Endometrium (tissue), 2 donors: Measurements from ENCODE around the gene FAM217A.
A peak's percentile ranks its signal among the peaks of the same experiment; 100 is the strongest.
"Not testable (repeated sequence)": the region's sequence is repeated elsewhere in the genome, so short reads cannot be mapped to it uniquely, and the experiment has no call there.

Experiments
- FAIRE-seq: peaks from 2 replicates; lab custom pipeline; 2012; peaks lifted over from hg19 to GRCh38; lab: Jason Lieb, UNC
- donor health status: control.
- donor health status: control.

The FAM217A gene

GRCh38 chr6:4078691-4079471 lies at the start of gene FAM217A:
Gene FAM217A, minus strand, starts transcription at chr6:4079137. Its CDS starts 1,723 bp downstream, at chr6:4077414.
- FAIRE-seq = no peak

GRCh38 chr6:4128072-4128471 lies 49.1 kb upstream of the FAM217A start:
- no peak for FAIRE-seq

DNA sequence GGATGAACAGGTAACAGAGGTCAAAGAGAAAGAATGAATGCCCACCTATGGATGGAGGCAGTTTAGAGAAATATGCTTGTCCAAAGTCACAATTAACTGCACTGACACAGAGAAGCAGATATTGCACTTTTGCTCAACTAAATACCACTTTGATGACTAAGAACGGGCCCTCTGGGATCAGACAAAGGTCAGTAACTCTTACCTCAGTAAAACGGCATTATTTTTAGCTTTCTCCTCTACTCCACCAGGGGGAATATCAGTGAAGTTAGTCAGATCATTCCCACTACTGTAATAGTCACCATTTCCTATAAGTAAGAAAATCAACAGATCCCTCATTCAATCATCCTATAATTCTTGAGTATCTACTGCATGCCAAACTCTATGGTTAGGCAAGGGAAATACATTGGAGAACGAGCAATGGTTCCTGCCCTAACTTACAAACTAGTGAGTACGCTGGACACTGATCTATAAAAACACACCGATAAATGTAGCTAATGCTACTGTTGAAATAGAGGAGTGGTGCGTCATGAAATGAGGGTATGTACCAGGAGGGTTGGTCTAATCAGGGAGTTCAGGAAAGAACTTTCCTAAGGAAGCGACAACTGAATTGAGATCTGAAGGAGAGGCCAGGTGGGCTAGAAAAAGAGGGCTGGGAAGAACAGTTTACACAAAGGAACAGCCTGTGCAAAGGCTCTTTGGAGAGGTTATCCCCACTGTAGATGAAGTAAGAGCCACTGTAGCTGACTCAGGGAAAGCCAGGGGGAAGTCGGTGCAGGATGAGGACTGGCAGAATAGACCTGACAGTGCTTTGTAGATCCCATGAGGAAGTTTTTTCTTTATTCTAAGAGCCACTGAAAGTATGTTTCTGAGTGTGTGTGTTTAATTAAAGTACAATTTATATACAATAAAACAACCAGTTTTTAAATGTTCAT lies 47.3 kb upstream of the FAM217A start:
- no peak for FAIRE-seq

DNA sequence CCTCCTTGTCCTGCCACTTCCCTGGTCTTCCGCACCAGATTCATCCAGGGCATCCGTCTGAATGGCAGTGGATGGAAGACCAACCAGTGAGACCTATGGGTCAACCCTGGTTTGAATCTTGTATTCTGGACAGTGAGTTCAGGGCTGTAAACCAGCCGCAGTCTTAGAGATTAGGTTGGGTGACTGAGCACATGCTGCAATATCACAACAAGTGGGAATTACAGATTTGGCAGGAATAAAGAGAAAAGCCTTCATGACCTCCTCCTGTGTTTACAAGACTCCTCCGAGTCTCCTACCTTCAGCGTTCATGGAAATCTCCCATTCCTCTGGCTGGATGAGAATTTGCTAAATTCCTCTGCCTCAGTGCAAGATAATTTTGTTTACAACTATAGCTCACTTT lies 46.6 kb upstream of the FAM217A start:
- FAIRE-seq = no peak

DNA sequence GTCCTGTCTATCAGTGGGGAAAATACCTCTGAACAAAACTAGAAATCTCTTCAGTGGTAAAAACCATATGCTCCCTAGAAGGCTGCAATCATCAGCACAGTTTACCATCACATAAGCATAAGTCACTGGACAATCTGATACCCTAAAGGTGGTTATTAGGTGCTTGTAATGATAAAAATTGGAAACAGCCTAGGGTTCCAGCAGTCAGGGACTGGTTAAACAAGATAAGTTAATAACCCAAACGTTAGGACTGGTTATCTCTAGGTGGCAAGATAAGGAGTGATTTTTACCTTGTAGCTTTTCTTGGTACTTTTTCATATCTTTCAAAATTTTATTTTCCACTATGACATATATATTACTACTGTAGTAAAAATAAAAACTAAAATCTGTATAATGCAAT lies 45.4 kb upstream of the FAM217A start:
- FAIRE-seq = no peak

DNA sequence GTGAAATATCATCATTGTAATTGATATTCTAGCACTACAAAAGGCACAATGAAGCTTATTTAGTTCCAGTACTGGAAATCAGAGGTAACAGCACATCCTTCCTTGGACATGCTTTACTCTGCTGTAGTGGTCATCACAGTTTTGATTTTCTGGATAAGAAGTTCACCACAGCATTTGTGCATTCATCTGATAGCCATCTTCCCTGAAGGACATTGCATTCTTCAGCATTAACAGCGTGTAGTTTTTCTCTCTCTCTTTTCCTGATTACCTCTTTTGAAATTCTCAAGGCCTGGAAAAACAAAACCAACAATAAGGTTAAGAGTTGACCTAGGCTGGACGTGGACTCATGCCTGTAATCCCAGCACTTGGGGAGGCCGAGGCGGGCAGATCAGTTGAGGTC lies 36.8 kb upstream of the FAM217A start:
- FAIRE-seq = no peak

DNA sequence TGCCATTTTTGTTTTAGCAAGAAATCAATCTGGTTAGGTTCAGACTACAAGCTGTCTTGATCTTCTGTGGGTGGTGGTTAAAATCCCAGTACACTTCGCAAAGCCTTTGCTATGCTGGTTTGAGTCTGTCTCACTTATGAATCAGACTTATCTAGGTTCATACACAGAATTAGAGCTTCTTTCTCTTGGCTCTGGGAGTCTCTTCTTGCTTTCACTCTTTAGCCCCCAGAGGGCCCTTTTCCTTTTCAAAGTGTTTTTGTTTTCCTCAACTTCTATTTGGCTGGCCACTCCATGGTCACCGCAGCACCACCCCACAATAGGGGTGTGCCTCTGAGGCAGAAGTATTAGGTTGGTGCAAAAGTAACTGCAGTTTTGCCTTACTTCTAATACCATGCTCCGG lies 35.2 kb upstream of the FAM217A start:
- no peak for FAIRE-seq

GRCh38 chr6:4113649-4114048 lies 34.7 kb upstream of the FAM217A start:
- FAIRE-seq = no peak

GRCh38 chr6:4112366-4112765 lies 33.4 kb upstream of the FAM217A start:
- no peak for FAIRE-seq

DNA sequence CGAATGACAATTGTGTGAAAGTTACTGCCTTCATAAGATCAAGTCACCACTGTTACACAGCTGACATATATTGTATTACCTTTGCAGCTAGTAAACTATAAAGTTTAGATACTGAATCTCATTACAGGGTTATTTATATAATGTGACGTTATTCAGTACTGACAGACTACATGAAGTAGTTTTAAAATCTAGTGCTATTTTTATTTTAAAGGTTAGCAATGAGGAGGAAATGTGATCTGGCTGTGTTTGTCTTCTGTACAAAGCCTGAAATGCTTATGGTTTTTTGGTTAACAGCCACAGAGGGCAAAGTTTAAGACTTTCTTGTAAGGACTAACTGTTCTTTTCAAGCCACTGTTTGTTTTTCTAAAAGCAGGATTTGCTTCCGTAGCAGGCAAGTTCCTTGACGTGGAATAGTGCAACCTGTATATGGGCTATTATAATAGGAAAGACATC lies 30.5 kb upstream of the FAM217A start:
- peak; percentile 29 for FAIRE-seq

DNA sequence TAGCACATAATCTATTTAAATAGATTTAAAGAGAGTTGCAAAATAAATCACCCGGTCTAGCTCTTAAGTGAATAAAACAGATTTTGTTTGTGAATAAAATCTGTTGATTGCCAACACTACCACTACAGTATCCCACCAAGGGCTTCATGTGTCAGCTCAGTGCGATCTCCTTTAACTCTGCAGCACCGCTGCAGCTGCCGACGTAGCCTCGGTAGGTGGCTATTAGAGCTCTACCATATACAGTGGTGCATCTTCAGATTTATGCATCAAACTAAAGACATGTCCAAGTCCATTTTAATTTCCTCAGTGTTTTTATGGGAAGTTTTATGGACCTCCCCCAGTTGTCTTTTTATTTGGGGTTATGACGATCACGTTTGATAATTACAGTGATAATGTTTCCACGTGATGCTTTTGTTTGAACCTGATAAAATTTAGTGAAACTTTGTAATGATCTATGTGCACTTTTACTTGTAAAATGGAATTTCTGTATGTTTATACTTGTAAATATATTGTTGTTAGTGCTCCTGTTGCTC lies 29.7 kb upstream of the FAM217A start:
- no peak for FAIRE-seq

- no peak for FAIRE-seq
Measured at GRCh38 chr6:4107873-4108272, 28.9 kb upstream of the FAM217A start.

DNA sequence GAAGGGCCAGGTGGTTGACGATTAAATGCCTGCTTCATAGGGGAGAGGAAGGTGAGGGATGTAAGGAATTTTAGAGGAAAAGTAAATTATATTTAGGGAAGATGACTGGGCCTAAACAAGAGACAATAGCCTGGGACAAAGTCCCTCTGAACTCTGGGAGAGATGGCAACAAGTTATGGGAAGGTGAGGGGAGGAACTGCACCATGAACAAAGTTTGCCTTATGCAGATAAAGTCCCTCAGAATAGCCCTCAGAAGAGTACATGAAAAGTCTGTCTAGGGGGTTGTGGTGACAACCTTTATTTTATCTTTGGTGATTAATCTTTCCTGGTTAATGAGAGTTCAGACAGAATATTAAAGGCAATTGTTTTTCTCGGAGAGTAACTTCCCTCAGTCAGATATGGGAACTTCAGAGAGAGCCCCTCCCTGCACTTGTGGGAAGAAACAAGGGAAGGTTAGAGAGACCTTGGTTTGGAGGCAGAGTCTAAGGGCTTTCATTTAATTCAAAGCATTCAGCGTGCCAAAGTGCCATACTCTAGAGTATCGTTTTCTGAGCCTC lies 27.1 kb upstream of the FAM217A start:
- no peak for FAIRE-seq

- no peak for FAIRE-seq
Measured at GRCh38 chr6:4103929-4104328, 25.0 kb upstream of the FAM217A start.

DNA sequence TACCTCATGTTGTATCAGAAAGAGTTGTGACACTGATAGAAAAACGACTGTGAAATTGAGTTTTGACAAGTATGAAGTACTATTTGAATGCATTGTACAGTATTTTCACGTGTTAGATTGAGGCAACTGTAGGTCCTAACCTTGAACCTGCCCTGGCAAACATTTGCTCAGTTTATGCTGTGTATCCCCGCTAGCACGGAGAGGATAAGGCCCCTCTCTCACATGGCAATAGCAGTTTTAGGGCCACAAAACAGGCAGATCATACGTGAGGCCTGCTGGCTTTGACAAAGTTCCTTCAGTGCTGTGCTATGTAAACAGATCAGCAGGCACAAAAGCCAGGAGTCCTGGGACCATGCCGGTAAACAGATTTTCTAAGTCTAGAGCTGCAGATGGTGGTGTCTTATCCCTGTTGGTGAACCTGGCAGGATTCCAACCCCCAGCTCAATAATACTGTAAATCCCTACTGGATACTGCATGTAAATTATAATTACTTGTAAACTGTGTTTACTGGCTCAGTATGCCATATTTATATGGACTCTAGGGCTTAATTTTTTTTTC lies 23.8 kb upstream of the FAM217A start:
- FAIRE-seq = no peak

DNA sequence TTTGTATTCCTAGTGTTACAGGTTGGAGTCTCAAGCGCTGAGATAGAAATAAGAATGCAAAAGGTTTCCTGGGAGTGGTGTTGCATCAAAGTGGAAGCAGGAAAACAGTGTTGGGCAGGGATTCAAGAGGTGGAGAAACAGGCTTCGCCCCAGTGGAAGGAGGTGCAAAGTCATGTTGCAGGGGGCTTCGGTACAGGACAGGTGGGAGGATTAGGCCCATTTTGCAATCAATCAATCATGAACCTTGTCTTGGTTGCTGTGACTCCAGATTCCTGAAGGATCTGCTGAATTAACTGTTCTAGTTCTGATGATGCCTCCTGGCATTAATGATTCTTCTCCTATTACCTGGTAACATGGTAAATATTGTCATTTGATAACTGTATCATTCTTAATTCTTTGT lies 22.4 kb upstream of the FAM217A start:
- FAIRE-seq = no peak

- FAIRE-seq = no peak
Measured at GRCh38 chr6:4100655-4101054, 21.7 kb upstream of the FAM217A start.

DNA sequence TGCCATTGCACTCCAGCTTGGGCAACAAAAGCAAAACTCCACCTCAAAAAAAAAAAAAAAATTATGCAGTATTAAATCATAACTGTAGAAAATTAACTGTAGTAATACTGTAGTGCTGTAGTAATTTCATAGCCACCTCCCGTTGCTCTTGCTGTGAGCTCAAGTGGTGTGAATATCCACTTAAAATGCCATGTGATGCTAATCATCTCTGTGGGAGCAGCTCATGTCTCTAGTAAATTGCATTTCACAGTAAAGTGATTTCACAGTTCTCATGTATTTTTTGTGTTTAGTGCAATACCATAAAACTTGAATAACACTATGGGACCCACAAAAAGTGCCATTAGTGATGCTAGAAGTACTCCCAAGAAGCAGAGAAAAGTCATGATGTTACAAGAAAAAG lies 14.4 kb upstream of the FAM217A start:
- no peak for FAIRE-seq

DNA sequence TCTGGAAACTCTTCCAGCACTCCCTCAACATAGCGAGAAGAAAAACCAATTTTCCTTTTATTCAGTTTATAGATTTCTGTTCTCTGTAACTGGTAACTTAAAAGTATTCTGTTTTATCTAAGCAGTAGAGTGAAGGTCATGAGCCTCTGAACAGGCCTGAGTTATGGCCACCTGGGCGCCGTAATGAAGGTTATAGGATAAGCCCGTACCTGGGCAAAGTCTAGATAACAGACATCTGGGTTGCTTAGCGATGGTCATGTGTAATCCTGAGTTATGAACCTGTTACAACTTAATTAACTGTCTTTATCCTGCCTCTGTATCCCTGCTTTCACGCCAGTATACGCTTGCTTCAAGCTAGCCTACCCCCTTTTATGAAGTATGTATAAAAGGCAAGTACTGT lies 13.0 kb upstream of the FAM217A start:
- FAIRE-seq = no peak

GRCh38 chr6:4090043-4090442 lies 11.1 kb upstream of the FAM217A start:
- FAIRE-seq = not testable (repeated sequence)

- FAIRE-seq = no peak
Measured at GRCh38 chr6:4088704-4089103, 9.8 kb upstream of the FAM217A start.

DNA sequence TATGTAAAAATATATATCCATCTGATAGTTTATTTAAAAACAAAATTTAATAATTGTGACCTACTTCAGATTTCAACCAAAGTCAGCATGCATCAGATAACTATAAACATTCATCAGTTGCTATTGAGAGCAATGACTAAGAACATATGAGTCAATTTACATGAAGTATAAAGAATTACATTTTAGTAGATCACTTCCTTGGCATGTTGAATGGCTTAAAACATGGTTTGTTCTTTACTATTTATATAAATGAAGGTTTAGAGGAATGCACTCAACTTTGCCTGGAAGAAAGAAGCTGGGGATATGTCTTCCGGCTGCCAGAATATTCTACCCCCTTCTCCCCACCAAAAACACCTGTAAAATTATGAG lies 6.4 kb upstream of the FAM217A start:
- no peak for FAIRE-seq
